Embryonic facial prominence (tissue), 1 donor: ENCODE measurements around the gene MOCS1.

Experiments
- DNase-seq: peaks from one replicate; pipeline ENCODE4 v3.0.0-alpha.2; 2016; ENCODE audit errors: extremely low spot score

MOCS1 gene

GRCh38 chr6:39924283-39924682 lies 10.0 kb downstream of the MOCS1 start:
- DNase-seq = no peak

GRCh38 chr6:39923861-39924260 lies 10.4 kb downstream of the MOCS1 start:
- DNase-seq = no peak

DNA sequence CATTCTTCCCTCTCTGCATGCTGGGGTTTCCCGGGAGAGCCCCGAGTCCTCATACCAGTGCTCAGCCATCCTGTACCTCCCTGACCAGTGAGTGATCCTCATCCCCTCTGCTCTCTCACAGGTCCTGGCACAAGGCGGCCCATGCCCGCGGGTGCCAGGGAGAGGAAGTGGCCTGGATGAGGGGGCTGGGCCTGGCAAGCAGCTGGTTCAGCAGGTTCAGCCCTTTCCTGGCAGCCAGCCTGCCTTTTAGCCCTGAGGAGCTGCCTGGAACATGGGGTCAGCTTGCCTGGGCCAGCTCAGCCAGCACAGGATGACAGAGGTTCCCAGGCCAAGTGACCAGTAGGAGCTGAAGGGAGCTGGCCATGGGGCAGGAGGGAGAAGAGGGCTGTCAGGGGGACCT lies 10.9 kb downstream of the MOCS1 start:
- DNase-seq = no peak

- no peak for DNase-seq
Observed at GRCh38 chr6:39922821-39923220, 11.4 kb downstream of the MOCS1 start.

DNA sequence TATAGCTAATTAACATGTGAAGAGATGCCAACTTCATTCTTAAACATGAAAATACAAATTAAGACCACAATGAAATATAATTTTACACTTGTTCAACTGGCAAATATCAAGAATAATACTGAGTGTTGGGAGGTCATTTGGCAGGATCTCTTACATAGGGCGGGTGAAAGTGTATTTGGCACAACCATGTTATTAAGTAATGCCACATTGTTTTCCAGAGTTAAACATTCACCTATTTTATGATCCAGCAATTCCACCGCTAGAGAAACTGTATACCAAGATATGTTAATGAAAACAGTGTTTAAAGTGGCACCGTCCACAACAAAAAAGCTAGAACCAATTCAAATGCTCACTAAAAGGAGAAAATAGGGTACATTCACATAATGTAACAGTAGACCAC lies 14.1 kb downstream of the MOCS1 start:
- no peak for DNase-seq

- no peak for DNase-seq
Observed at GRCh38 chr6:39918831-39919230, 15.4 kb downstream of the MOCS1 start.

GRCh38 chr6:39917981-39918380 lies 16.3 kb downstream of the MOCS1 start:
- no peak for DNase-seq

DNA sequence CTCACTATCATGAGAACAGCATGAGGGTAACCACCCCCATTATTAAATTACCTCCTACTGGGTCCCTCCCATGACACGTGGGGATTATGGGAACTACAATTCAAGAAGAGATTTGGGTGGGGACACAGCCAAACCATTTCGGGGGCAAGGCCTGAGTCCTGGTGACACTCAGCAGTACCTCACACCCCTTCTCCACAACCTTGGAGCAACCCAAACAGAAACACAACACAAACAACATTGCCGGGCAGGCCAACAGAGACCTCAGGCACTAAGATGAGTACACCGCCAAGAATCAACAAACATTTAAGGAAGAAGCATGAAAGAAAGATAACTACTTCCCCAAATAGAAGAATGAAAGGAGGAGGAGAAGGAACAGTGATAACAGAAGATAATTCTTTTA lies 16.9 kb downstream of the MOCS1 start:
- DNase-seq = no peak

- no peak for DNase-seq
Observed at GRCh38 chr6:39915866-39916265, 18.4 kb downstream of the MOCS1 start.

GRCh38 chr6:39914239-39914638 lies 20.0 kb downstream of the MOCS1 start:
- no peak for DNase-seq

DNA sequence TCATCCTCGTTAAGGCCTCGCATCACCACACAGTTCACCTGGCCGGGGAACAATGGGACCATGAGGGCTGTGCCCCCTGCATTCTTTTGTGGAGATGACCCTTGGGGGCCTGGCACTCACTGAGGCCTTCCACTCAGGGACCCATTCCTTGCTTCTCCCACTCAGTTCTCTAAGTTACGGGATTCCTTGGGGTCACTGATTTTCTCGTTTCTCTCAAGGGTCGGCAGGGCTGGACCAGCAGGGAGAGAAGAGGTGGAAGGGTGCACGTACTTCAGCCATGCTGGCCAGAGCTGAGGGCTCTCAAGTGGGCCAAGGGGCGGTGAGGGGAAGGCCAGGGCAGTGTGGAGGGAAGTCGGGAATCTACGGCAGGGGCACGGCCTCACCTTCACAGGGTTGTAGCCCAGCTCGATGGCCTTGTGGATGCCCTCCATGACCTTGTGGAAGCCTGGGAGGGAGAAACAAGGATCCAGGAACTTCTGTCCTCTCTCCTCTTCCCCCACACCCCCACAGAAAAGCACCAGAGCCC lies 20.8 kb downstream of the MOCS1 start:
- no peak for DNase-seq

- no peak for DNase-seq
Observed at GRCh38 chr6:39912446-39912845, 21.8 kb downstream of the MOCS1 start.

DNA sequence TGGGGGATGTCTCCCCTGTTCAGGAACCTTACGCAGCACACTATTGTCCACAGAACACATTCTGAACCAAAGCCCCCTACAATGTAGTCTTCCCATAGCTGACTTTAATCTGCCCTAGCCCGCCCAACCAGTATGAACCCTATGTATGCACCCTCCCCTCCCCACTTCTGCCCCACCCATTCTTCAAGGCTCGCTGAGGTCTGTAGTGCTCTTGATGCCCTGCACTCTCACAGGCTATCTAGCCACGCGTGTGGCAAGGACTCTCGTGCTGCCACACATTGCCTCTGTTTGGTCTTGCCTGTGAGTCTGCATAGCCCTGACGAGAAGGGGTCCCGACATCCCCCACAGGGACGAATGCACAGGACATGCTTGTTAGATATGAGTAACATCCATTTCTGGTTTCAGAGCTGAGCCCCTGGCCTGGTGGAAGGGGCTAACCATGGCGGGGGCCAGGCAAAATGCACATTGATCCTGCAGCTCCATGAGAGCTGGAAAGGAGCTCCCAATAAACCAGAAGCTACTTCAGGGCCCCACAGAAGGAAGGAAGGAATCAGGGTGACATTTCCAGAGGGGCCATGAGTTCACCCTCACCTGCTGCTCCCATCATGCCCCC lies 22.6 kb downstream of the MOCS1 start:
- DNase-seq = no peak

- DNase-seq = no peak
Observed at GRCh38 chr6:39910744-39911143, 23.5 kb downstream of the MOCS1 start.

DNA sequence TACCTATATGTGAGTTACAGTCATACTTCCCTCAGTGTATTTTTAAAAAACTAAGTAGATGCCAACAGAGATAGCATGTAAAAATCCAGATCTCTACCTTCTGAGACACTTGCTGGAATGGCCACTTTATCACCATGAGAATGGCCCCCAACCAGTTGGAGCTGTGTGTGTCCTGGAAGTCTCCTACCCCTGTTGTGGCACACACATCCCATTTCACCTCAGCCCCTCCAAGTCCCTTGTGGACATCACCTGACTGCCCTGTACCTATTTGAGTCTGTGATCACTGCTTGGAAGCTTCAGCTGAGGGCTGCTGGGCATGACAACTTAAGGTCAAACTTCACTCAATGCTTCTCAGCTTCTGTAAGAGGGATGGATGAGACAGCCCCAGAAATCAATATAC lies 24.1 kb downstream of the MOCS1 start:
- no peak for DNase-seq

GRCh38 chr6:39909701-39910100 lies 24.6 kb downstream of the MOCS1 start:
- DNase-seq = no peak

- no peak for DNase-seq
Observed at GRCh38 chr6:39908838-39909583, 25.3 kb downstream of the MOCS1 start.

DNA sequence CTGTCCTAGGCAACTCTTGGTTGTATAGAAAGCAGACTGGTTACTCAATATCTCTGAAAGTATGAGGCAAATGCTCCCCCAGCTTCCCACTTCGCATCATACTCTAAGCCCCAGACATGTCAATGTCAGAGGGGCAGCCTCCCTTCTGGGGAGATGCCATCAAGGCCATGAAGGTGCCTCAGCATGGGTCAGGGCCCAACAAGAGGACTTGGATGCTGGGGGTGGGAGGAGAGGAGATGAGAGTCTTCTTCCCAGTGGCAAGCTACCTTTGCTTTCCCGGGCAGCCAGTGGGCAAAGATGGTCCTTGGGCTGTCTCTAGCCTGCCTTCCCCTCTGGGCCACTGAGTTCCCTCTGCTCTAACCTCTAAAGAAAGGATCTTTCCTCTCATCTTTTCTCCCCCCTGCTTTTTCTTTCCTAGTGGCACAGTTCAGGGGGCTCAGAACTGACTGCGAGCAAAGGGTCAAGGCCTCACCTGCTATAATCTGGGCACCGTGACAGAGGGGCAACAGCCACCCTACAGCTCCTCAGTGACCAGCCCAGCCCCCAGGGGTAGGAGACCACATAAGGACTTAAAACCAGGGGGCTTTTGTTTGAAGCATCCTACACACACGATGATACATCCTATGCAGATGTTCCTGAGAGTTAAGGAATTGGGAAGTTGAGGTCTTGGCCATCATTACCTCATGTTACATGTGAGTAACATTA lies 26.2 kb downstream of the MOCS1 start:
- no peak for DNase-seq

- DNase-seq = no peak
Observed at GRCh38 chr6:39906318-39906761, 27.9 kb downstream of the MOCS1 start.

DNA sequence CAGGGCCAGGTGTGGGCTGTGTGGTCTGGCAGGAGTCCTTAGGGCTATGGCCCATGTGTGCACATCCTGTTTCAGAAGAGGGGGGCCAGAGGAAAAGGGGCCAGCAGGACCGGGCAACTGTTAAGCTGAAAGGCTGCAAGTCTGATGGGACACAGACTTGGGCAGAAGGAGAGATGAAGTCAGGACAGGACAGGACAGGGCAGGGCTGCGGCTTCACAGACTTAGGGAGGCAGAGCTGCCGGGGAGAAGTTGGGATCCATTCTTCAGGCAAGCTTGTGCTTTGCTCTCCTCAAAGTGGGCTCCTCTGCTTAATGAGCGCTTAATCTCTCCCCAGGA lies 28.7 kb downstream of the MOCS1 start:
- no peak for DNase-seq

DNA sequence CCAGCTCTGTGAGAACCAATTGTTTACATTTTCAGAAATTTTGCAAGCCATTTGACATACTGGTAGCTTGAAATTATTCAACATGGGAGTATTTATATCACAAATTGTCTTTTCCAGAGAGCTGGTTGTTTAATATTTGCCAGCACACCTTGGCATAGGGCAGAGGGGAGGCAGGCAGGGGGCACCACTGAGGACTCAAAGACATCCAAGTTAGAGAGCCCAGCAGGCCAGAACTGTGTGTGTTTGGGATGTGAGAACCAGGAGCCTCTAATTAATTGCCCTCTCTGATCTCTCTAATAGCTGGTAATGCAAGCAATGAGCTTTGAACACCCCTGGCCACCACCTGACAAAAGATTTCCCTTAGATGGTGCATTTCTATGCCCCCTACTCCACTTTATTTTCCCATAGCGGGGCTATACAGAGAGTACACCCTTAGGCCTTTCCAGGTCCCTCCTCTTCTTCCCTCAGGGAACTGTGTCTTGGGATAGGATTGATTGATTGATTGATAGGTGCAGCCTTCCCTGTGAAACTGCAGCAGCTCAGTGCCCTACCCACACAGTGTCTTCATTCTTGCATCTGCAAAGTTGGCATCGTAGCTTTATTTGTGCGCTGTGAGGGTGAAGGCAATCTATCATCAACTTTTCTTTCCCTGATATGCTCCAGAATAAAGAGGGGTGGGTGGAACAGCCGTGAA lies 29.2 kb downstream of the MOCS1 start:
- no peak for DNase-seq

DNA sequence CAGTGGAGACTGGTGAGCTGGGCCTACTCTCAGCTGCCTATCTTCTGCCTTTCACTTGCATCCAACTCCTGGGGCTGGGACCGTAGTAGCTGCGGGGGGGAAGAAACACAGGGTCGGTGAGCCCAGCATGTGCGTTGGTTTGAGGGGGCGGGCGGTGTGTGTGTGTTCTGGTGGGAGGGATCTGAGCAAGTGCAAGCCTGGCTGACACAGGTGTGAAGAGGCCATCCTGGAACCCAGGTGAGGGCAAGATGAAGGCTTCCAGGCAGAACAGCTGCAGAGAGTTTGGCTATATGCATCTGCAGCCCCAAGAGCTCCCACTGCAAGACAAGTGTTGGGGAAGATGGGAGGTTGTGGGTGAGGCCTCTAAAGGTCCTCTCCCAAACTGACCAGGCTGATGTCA lies 30.6 kb downstream of the MOCS1 start:
- DNase-seq = no peak
